A549 (cell line): ENCODE results near the gene UNC13B. TPM values are rescaled to one million over a fixed set of nuclear protein-coding genes. Genes with fewer than 3 reads are reported as not detected.

Experiments
- ATAC-seq, 2 experiments: fragments of 200-7000 bp in 1 of 2; fragments of >200 bp in 1 of 2; cut with Nextera tagmentation in 1 of 2; cut with Tn5 transposase in 1 of 2; 3 replicates each; pipeline versions ENCODE4 v1.8.0 to v1.9.1; 2018 to 2020; ENCODE audit warnings: mild to moderate bottlenecking in 1 of 2, moderate library complexity in 1 of 2
- CTCF ChIA-PET: fragments of 300-600 bp; sonication (Branson Sonifier 250); formaldehyde crosslinking; extraction: SDS; loops from one replicate; lab custom pipeline; 2021; ENCODE audit warnings: antibody characterized with exemption, inconsistent platforms; lab: Yijun Ruan, JAX
- POLR2A ChIA-PET: fragments of 350-600 bp; formaldehyde crosslinking; extraction: SDS; loops from one replicate; lab custom pipeline; 2021; ENCODE audit warnings: antibody characterized with exemption, inconsistent platforms; lab: Yijun Ruan, JAX
- DNase-seq, 2 experiments: peaks; one replicate each; pipeline versions ENCODE4 v3.0.0 to v3.0.0-alpha.2; 2011 to 2016; ENCODE audit warnings: low read depth in 1 of 2, low spot score in 1 of 2
- FAIRE-seq: peaks from 2 replicates; lab custom pipeline; 2011; peaks lifted over from hg19 to GRCh38; lab: Jason Lieb, UNC
- H3K27ac ChIP-seq, 2 experiments: fragments of >200 bp; sonication (Bioruptor Twin); formaldehyde crosslinking; 3 replicates each; pipeline ENCODE4 v1.5.1; 2016 to 2017
- H3K4me1 ChIP-seq: fragments of >200 bp; sonication (Bioruptor Twin); formaldehyde crosslinking; 3 replicates; pipeline ENCODE4 v1.6.1; 2016
- H3K4me2 ChIP-seq: fragments of >200 bp; sonication (Bioruptor Twin); formaldehyde crosslinking; 3 replicates; pipeline ENCODE4 v1.6.1; 2016
- H3K4me3 ChIP-seq: fragments of >200 bp; sonication (Bioruptor Twin); formaldehyde crosslinking; 3 replicates; pipeline ENCODE4 v1.5.1; 2016
- H3K9me3 ChIP-seq: fragments of >200 bp; sonication (Bioruptor Twin); formaldehyde crosslinking; 3 replicates; pipeline ENCODE4 v1.6.1; 2016
- BCL3 ChIP-seq: fragments of >200 bp; sonication (Bioruptor Twin); formaldehyde crosslinking; IDR thresholded peaks from 3 replicates; pipeline ENCODE4 v1.6.1; 2016
- BHLHE40 ChIP-seq: IDR thresholded peaks from 2 replicates; pipeline ENCODE4 v1.6.1; 2012; ENCODE audit warnings: low read depth, low read length, inconsistent platforms
- CBX2 ChIP-seq: fragments of 200-600 bp; sonication (generic); IDR thresholded peaks from 2 replicates; pipeline ENCODE4 v1.6.1; 2016; ENCODE audit warnings: low read depth, mild to moderate bottlenecking, borderline replicate concordance
- CBX8 ChIP-seq: fragments of 200-600 bp; sonication (generic); IDR thresholded peaks from 2 replicates; pipeline ENCODE4 v1.6.1; 2016
- CEBPB ChIP-seq, 2 experiments: fragments of >200 bp in 1 of 2; sonication (Bioruptor Twin) in 1 of 2; formaldehyde crosslinking in 1 of 2; IDR thresholded peaks; 2 replicates each; pipeline ENCODE4 v1.6.1; 2012 to 2016
- CHD2 ChIP-seq: fragments of 150-350 bp; IDR thresholded peaks from 2 replicates; pipeline ENCODE4 v1.6.1; 2014; ENCODE audit warnings: low read length; ENCODE audit not compliant: partially characterized antibody
- EHF ChIP-seq: fragments of 250-450 bp; sonication (Bioruptor Pico); IDR thresholded peaks from 2 replicates; pipeline ENCODE4 v1.5.0; 2020; ENCODE audit warnings: mild to moderate bottlenecking
- ELK1 ChIP-seq: fragments of 150-350 bp; IDR thresholded peaks from 2 replicates; pipeline ENCODE4 v1.6.1; 2014; ENCODE audit warnings: low read depth, mild to moderate bottlenecking, low read length
- EP300 ChIP-seq, 2 experiments: fragments of >200 bp; sonication (Bioruptor Twin); formaldehyde crosslinking; IDR thresholded peaks; 2 replicates in 1 of 2; 3 replicates in 1 of 2; pipeline ENCODE4 v1.6.1; 2016 to 2017
- JUN ChIP-seq, 2 experiments: fragments of >200 bp; sonication (Bioruptor Twin); formaldehyde crosslinking; IDR thresholded peaks; 2 replicates in 1 of 2; 3 replicates in 1 of 2; pipeline ENCODE4 v1.6.1; 2016 to 2017
- JUNB ChIP-seq: fragments of >200 bp; sonication (Bioruptor Twin); formaldehyde crosslinking; IDR thresholded peaks from 2 replicates; pipeline ENCODE4 v1.6.1; 2016
- MAX ChIP-seq: IDR thresholded peaks from 2 replicates; pipeline ENCODE4 v1.6.1; 2012
- NFE2L2 ChIP-seq: fragments of 150-350 bp; conservative IDR thresholded peaks from 2 replicates; pipeline ENCODE4 v1.6.1; 2014; ENCODE audit warnings: low read length
- NPAS2 ChIP-seq: fragments of 250-450 bp; sonication (Bioruptor Pico); IDR thresholded peaks from 2 replicates; pipeline ENCODE4 v1.8.0; 2022; ENCODE audit warnings: mild to moderate bottlenecking, moderate library complexity, borderline replicate concordance
- RCOR1 ChIP-seq: fragments of 150-350 bp; IDR thresholded peaks from 2 replicates; pipeline ENCODE4 v1.6.1; 2014; ENCODE audit warnings: antibody characterized with exemption, low read length, low read depth
- REST ChIP-seq: fragments of 200-600 bp; sonication (generic); IDR thresholded peaks from 2 replicates; pipeline ENCODE4 v1.6.1; 2016; ENCODE audit warnings: antibody characterized with exemption, mild to moderate bottlenecking, moderate library complexity
- SREBF2 ChIP-seq: fragments of 450-650 bp; IDR thresholded peaks from 2 replicates; pipeline ENCODE4 v1.6.1; 2014; ENCODE audit warnings: mild to moderate bottlenecking, moderate library complexity
- TP53 ChIP-seq: fragments of 250-450 bp; sonication (Bioruptor Pico); IDR thresholded peaks from 2 replicates; pipeline ENCODE4 v1.5.0; 2021; ENCODE audit warnings: mild to moderate bottlenecking, moderate library complexity
- ZNF302 ChIP-seq: fragments of 250-450 bp; sonication (Bioruptor Pico); IDR thresholded peaks from 2 replicates; pipeline ENCODE4 v1.9.0; 2021; ENCODE audit warnings: inconsistent platforms, mild to moderate bottlenecking, moderate library complexity
- WGBS: methylation state at CpG from one replicate; pipeline ENCODE4 v1.1.6; 2017; ENCODE audit errors: missing lambda C conversion rate; 5-methylcytosine and 5-hydroxymethylcytosine counted together
- polyA plus RNA-seq, 4 experiments: library from polyadenylated mRNA; depleted of rRNA in 3 of 4; stranded (reverse); fragments of >200 nt; fragmentation: RNase III in 1 of 4; extraction: RNeasy Plus Mini Kit Qiagen cat#74134 plus additional on column Dnase treatment in 1 of 4; gene quantifications; 2 replicates in 3 of 4; 3 replicates in 1 of 4; pipeline ENCODE4 v1.2.3, GENCODE V29; 2011 to 2017

The UNC13B gene
- polyA plus RNA-seq, 2 of the 4 experiments (the other 2 are of a cell fraction) = 9.9 to 17.8 TPM

- no peak overlapping the region for H3K4me3 ChIP-seq
- no peak overlapping the region for H3K4me2 ChIP-seq
- H3K4me1 ChIP-seq = 0 out of 3 replicates have a peak, but pooled peaks cover 6% of the 10 kb centered on the region
- no peak for ATAC-seq
- TF ChIP-seq CEBPB (IDR thresholded peaks at IDR 0.05) = no peak
- TF ChIP-seq SREBF2 = no peak
- TF ChIP-seq NPAS2 (CRISPR knock-in tag) = no peak
- no peak for TF ChIP-seq CBX2
- no peak for TF ChIP-seq BHLHE40
- no peak for TF ChIP-seq CBX8
- no peak for TF ChIP-seq ELK1
- TF ChIP-seq JUN (IDR thresholded peaks at IDR 0.05) = no peak
- TF ChIP-seq BCL3 = no peak
- no peaks in the 10 kb centered on the region for H3K9me3 ChIP-seq
- DNase-seq = no peak
- 83% methylated on average over 2 of the region's 2 CpGs for whole genome bisulfite sequencing
- no peak overlapping the region for H3K27ac ChIP-seq
- FAIRE-seq = no peak
- ChIA-PET CTCF (interaction anchor here (1.5 kb wide), 1 partner anchor 372 kb away, joined by 3 read pairs; no protein-coding TSS in a partner anchor), POLR2A (no interaction called here)
Observed at GRCh38 chr9:35271637-35272036, 109.8 kb downstream of the UNC13B start.

- H3K4me1 ChIP-seq = peaks cover 14% of the 10 kb centered on the region; the same call in 2 of the 3 replicates
- ChIA-PET CTCF (interaction anchor here (1.5 to 1.7 kb wide), 2 partner anchors 9 to 373 kb away, joined by 3 to 4 read pairs; no protein-coding TSS in a partner anchor), POLR2A (no interaction called here)
- no peak overlapping the region for H3K27ac ChIP-seq
- ATAC-seq (no peak), DNase-seq (no peak), FAIRE-seq (no peak)
- TF ChIP-seq CHD2 = no peak
- no peak for TF ChIP-seq REST
- TF ChIP-seq ZNF302 (CRISPR knock-in tag) = no peak
- no peak for TF ChIP-seq RCOR1
- TF ChIP-seq TP53 (CRISPR knock-in tag) = no peak
- no peak for TF ChIP-seq MAX
- no peak for TF ChIP-seq EHF (CRISPR knock-in tag)
- no peak for TF ChIP-seq NFE2L2
- no peak overlapping the region for H3K4me2 ChIP-seq
- WGBS = 22% methylated on average over 2 of the region's 2 CpGs
- no peak overlapping the region for H3K4me3 ChIP-seq
- H3K9me3 ChIP-seq = no peaks in the 10 kb centered on the region
Observed at GRCh38 chr9:35272989-35273388, 111.2 kb downstream of the UNC13B start.

DNA sequence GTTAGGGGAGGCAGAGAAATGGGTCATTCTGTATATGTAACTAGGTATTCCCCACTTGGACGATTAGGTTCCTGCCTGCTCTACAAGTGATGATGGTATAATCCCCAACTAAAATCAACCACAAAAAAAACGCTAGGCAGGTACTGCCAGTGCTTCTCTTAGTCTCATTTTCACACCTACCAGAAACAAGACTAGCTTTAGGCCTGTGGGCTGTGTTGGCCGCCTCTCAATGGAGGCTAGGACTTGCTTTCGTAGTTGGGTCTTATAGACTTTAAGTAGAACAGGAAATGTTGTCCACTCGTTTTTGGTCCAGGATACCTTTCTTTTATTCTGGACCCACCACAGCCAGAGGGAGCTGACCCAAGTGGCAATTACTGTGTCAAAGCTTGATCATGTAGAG is 111.8 kb downstream of the UNC13B start:
- no peak overlapping the region for H3K4me3 ChIP-seq
- WGBS = 78% methylated on average over 5 of the region's 5 CpGs
- no peak for TF ChIP-seq JUNB
- TF ChIP-seq BHLHE40 = no peak
- no peak for TF ChIP-seq EP300 (IDR thresholded peaks at IDR 0.05)
- TF ChIP-seq, all 56 proteins: peak for 0
- ATAC-seq = no peak
- no peak for DNase-seq
- ChIA-PET CTCF (interaction anchor here (1.1 to 1.7 kb wide), 2 partner anchors 10 to 15 kb away, joined by 3 to 4 read pairs; no protein-coding TSS in a partner anchor), POLR2A (no interaction called here)
- H3K4me2 ChIP-seq = no peak overlapping the region
- FAIRE-seq = no peak
- no peak overlapping the region for H3K27ac ChIP-seq
- H3K9me3 ChIP-seq = no peaks in the 10 kb centered on the region
- H3K4me1 ChIP-seq = peaks cover 16% of the 10 kb centered on the region; the same call in 2 of the 3 replicates
